Gastrocnemius medialis (tissue), 4 donors: Measurements from ENCODE around the gene ERI2.

Experiments
- CTCF ChIP-seq, 5 experiments: fragments of 450-650 bp in 3 of 5; fragments of 200-600 bp in 2 of 5; sonication (generic) in 2 of 5; IDR thresholded peaks in 4 of 5; conservative IDR thresholded peaks in 1 of 5; 1 replicate in 4 of 5; 2 replicates in 1 of 5; pipeline ENCODE4 v1.5.1; 2016 to 2019; ENCODE audit warnings: antibody characterized with exemption in 5 of 5, mild to moderate bottlenecking in 3 of 5, moderate library complexity in 3 of 5
- POLR2A ChIP-seq, 2 donors: fragments of 450-650 bp; IDR thresholded peaks; one replicate each; pipeline ENCODE4 v1.6.1; 2017; ENCODE audit warnings: antibody characterized with exemption in 2 of 2, mild to moderate bottlenecking in 2 of 2, moderate library complexity in 2 of 2

GRCh38 chr16:20838240-20838639 lies 32.0 kb upstream of the ERI2 start:
- TF ChIP-seq CTCF (IDR thresholded peaks at IDR 0.05 in 4 of 5, conservative IDR thresholded peaks at IDR 0.05 in 1 of 5): no peak
- TF ChIP-seq POLR2A (IDR thresholded peaks at IDR 0.05): no peak
